GM19239 (cell line): ENCODE measurements around the gene SETD1B.
"Not testable (repeated sequence)": the region's sequence is repeated elsewhere in the genome, so short reads cannot be mapped to it uniquely, and the experiment has no call there.

ENCODE experiments used
- DNase-seq: peaks from one replicate; pipeline ENCODE4 v3.0.0; 2011; ENCODE audit warnings: low spot score; ENCODE audit not compliant: insufficient read length
- FAIRE-seq: peaks from 2 replicates; lab custom pipeline; 2011; peaks lifted over from hg19 to GRCh38; lab: Jason Lieb, UNC

The SETD1B gene

GRCh38 chr12:121803861-121804416 is at the start of gene SETD1B:
TSS of gene SETD1B (plus strand) at chr12:121804009. CDS start at chr12:121804738, 729 bp downstream.
- DNase-seq (peak; percentile 33), FAIRE-seq (no peak)

GRCh38 chr12:121754836-121755235 is 49.0 kb upstream of the SETD1B start:
- no peak for DNase-seq
- no peak for FAIRE-seq

- DNase-seq (no peak), FAIRE-seq (no peak)
Measured at GRCh38 chr12:121755591-121755990, 48.2 kb upstream of the SETD1B start.

GRCh38 chr12:121758536-121758935 is 45.3 kb upstream of the SETD1B start:
- FAIRE-seq = not testable (repeated sequence)

GRCh38 chr12:121762269-121762668 is 41.5 kb upstream of the SETD1B start:
- DNase-seq (no peak), FAIRE-seq (no peak)

More at GRCh38 chr12:121758536-121758935, 45.3 kb upstream of the SETD1B start:
- DNase-seq = not testable (repeated sequence)

GRCh38 chr12:121764808-121765207 is 39.0 kb upstream of the SETD1B start:
- DNase-seq = no peak
- no peak for FAIRE-seq

- DNase-seq (no peak), FAIRE-seq (no peak)
Measured at GRCh38 chr12:121765573-121765972, 38.2 kb upstream of the SETD1B start.

GRCh38 chr12:121766290-121767039 is 37.3 kb upstream of the SETD1B start:
- no peak for DNase-seq
- no peak for FAIRE-seq

GRCh38 chr12:121767525-121768016 is 36.2 kb upstream of the SETD1B start:
- no peak for DNase-seq
- FAIRE-seq = no peak

- DNase-seq (no peak), FAIRE-seq (no peak)
Measured at GRCh38 chr12:121769297-121769830, 34.4 kb upstream of the SETD1B start.

- FAIRE-seq (no peak), DNase-seq (no peak)
Measured at GRCh38 chr12:121769831-121770301, 33.9 kb upstream of the SETD1B start.

- FAIRE-seq = no peak
- DNase-seq = no peak
Measured at GRCh38 chr12:121770388-121770787, 33.4 kb upstream of the SETD1B start.

GRCh38 chr12:121770813-121771625 is 32.8 kb upstream of the SETD1B start:
- FAIRE-seq (no peak), DNase-seq (no peak)

- DNase-seq (peak; percentile 96), FAIRE-seq (peak; percentile 98)
Measured at GRCh38 chr12:121773011-121773777, 30.6 kb upstream of the SETD1B start.

GRCh38 chr12:121774968-121775474 is 28.8 kb upstream of the SETD1B start:
- DNase-seq = no peak
- FAIRE-seq = no peak

- DNase-seq = no peak
- no peak for FAIRE-seq
Measured at GRCh38 chr12:121775501-121775900, 28.3 kb upstream of the SETD1B start.

- DNase-seq = peak; percentile 87
- peak; percentile 87 for FAIRE-seq
Measured at GRCh38 chr12:121776190-121777098, 27.4 kb upstream of the SETD1B start.
